GM18909 (cell line): ENCODE measurements around the gene MINK1.
"Not testable (repeated sequence)": the region's sequence is repeated elsewhere in the genome, so short reads cannot be mapped to it uniquely, and the experiment has no call there.

Source experiments
- ATAC-seq: cut with Tn5 transposase; IDR thresholded peaks from one replicate; pipeline ENCODE4 v1.9.1; 2021; ENCODE audit warnings: mild to moderate bottlenecking; ENCODE audit not compliant: unreplicated experiment, poor library complexity

Gene MINK1

GRCh38 chr17:4867535-4867934 lies 34.4 kb downstream of the MINK1 start:
- not testable (repeated sequence) for ATAC-seq

- ATAC-seq: not testable (repeated sequence)
Measured at GRCh38 chr17:4869058-4869998, 36.2 kb downstream of the MINK1 start.

GRCh38 chr17:4870855-4871254 lies 37.7 kb downstream of the MINK1 start:
- no peak for ATAC-seq

- ATAC-seq: no peak
Measured at GRCh38 chr17:4872786-4873185, 39.6 kb downstream of the MINK1 start.

- no peak for ATAC-seq
Measured at GRCh38 chr17:4877089-4877488, 43.9 kb downstream of the MINK1 start.

GRCh38 chr17:4879601-4880000 lies 46.5 kb downstream of the MINK1 start:
- no peak for ATAC-seq

GRCh38 chr17:4880857-4881256 lies 47.7 kb downstream of the MINK1 start:
- ATAC-seq: no peak

- no peak for ATAC-seq
Measured at GRCh38 chr17:4881761-4882555, 48.8 kb downstream of the MINK1 start.

GRCh38 chr17:4884489-4884888 lies 51.3 kb downstream of the MINK1 start:
- no peak for ATAC-seq

GRCh38 chr17:4886830-4887229 lies 53.7 kb downstream of the MINK1 start:
- no peak for ATAC-seq

- ATAC-seq: no peak
Measured at GRCh38 chr17:4887581-4887980, 54.4 kb downstream of the MINK1 start.

GRCh38 chr17:4891411-4892410 lies 58.6 kb downstream of the MINK1 start:
- ATAC-seq: no peak

GRCh38 chr17:4892499-4893221 lies 59.5 kb downstream of the MINK1 start:
- no peak for ATAC-seq

GRCh38 chr17:4893272-4893671 lies 60.1 kb downstream of the MINK1 start:
- no peak for ATAC-seq

- ATAC-seq: no peak
Measured at GRCh38 chr17:4893721-4894560, 60.8 kb downstream of the MINK1 start.

GRCh38 chr17:4895121-4895520 lies 62.0 kb downstream of the MINK1 start:
- ATAC-seq: no peak

GRCh38 chr17:4895657-4896331 lies 62.7 kb downstream of the MINK1 start:
- no peak for ATAC-seq
